Stimulated activated CD4-positive, alpha-beta T cell treated with anti-CD3 and anti-CD28 coated beads, Interleukin-2, amount 100 ng/mL, for 4 hours (primary cell): ENCODE measurements around the gene TGOLN2.

ENCODE experiments used
- DNase-seq: peaks from one replicate; pipeline ENCODE4 v3.0.0-alpha.2; 2020; ENCODE audit warnings: low read depth

Gene TGOLN2

DNA sequence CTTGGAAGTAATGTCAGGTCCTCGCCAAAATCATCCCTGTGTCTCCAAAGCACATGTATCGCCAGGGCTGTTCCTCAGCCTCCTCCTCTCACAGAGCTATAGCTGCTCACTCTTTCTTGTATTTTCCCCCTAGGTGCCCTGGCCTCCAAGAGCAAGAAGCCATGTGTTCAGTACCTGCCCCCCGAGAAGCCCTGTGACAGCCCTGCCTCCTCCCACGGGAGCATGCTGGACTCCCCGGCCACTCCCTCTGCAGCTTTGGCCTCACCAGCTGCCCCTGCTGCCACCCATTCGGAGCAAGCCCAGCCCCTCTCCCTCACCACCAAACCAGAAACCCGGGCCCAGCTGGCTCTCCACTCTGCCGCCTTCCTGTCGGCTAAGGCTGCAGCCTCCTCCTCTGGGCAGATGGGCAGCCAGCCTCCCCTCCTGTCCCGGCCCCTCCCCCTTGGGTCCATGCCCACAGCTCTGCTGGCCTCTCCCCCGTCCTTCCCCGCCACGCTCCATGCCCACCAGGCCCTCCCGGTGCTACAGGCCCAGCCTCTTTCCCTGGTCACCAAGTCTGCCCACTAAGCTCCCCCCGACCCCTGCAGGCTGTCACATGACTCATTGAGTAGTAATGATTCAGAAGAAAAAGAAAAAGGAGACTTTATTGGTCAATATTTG, 18.8 kb downstream of the TGOLN2 start:
- DNase-seq: no peak

- no peak for DNase-seq
These were observed 19.6 kb downstream of the TGOLN2 start for GRCh38 chr2:85308201-85308600.

- no peak for DNase-seq
These were observed 20.3 kb downstream of the TGOLN2 start for GRCh38 chr2:85307527-85307897.

- DNase-seq: no peak
These were observed 23.8 kb downstream of the TGOLN2 start for GRCh38 chr2:85303780-85304531.

DNA sequence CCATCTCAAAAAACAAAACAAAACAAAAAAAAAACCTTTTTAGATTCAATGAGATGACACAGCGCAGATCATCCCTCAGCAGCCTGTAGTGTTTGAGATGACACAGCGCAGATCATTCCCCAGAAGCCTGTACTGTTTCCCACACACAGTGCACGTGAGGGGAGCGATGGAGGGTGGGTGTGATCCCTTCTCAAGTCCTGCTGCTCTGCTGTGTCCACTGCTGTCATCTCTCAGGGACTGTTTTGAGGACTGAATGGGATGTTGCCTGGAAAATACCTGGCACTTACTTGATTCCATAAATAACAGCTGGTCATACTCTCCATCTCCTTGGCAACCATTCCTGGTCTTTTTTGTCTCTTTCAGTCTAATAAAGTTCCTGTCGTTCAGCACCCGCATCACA, 25.7 kb downstream of the TGOLN2 start:
- no peak for DNase-seq

- DNase-seq: no peak
These were observed 36.3 kb downstream of the TGOLN2 start for GRCh38 chr2:85291425-85292023.

GRCh38 chr2:85288244-85288725, 39.5 kb downstream of the TGOLN2 start:
- no peak for DNase-seq

- no peak for DNase-seq
These were observed 40.1 kb downstream of the TGOLN2 start for GRCh38 chr2:85287721-85288120.

GRCh38 chr2:85286918-85287317, 40.9 kb downstream of the TGOLN2 start:
- DNase-seq: no peak

- DNase-seq: no peak
These were observed 44.1 kb downstream of the TGOLN2 start for GRCh38 chr2:85283641-85284040.

- no peak for DNase-seq
These were observed 44.9 kb downstream of the TGOLN2 start for GRCh38 chr2:85282914-85283313.

DNA sequence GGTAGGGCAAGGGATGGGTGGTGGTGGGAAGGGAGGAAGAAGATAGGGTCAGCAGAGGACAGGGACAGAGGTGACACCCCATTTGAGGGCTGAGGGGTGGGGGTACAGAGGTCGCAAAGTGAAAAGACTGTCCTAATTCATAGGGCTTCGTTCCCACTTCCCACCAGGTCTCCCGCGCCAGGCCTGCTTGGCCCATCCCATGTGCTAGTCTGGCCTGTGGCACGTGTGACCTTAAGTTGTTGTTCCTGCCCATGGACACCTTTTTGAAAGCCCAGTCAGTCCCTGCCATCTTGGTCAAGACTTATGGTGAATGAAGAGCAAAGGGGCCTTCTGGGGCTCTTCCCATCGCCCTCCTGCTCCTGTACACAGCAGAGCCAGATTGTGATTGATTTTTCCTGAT, 46.2 kb downstream of the TGOLN2 start:
- DNase-seq: no peak

DNA sequence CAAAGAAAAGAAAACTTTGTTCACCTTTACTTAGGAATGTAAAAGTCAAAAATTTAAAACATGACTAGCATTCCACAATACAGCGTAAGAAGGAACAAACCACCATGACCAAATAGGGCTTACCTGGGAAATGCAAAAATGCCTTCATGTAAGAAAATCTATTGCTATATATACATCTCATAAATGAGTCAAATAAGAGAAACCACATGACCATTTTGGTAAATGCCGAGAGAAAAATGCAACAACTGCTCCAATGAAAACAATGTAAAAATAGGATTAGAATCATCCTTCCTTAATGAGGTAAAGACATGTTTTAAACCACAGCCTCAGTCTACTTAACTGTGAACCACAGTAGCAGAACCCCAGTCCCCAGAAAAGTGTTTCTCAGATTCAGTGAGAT, 49.4 kb downstream of the TGOLN2 start:
- DNase-seq: no peak

- DNase-seq: no peak
These were observed 50.2 kb downstream of the TGOLN2 start for GRCh38 chr2:85277416-85278158.

DNA sequence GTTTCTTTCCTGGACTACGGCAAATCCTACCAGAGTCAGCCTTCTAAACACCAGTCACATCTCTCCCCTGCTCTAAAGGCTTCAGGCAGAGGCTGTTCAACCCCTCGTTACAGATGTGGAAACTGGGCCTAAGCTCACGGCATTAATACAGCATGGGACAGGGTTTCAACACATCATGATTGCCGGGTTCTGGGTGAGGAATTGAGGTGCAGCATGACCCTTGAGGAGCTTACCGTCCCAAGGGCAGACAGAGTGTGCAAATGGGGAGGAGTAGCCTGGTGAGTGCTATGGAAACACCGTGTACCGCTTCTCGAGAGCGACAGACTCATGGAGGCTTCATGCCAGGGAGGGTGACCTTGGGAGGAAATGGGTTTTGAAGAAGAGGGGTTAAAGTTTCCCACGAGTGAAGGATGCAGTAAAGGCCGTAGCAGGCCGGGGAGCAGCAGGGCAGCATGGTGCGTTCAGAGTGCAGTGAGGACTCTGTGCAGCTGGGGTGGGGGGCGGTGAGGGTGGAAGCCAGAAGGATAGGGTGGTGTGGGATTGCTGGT, 51.1 kb downstream of the TGOLN2 start:
- DNase-seq: no peak

DNA sequence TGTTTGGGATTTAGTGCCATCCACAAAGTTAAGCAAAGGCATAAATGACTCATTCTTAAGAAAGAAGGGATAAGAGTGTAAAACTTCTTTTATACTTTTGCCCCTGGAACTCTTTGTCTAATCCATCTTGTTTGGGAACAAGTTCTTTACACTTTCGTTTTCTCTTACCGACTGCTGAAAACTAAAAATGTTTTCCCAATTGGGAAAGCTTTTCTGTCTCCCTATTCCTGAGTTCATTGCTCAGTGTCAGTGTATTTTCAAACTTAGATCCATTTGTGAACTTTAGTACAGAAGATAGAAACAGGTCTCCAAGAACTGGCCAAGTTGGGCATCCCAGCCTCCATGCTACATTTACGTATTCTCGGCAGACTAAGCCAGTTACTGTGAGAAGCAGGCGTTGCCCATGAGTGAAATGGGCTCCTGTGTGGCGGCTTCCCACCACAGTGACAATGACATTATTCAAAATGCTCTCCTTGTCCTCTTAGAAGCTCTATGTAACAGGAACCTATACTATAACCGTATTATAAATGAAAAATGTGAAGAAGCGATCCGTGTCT, 51.7 kb downstream of the TGOLN2 start:
- no peak for DNase-seq

DNA sequence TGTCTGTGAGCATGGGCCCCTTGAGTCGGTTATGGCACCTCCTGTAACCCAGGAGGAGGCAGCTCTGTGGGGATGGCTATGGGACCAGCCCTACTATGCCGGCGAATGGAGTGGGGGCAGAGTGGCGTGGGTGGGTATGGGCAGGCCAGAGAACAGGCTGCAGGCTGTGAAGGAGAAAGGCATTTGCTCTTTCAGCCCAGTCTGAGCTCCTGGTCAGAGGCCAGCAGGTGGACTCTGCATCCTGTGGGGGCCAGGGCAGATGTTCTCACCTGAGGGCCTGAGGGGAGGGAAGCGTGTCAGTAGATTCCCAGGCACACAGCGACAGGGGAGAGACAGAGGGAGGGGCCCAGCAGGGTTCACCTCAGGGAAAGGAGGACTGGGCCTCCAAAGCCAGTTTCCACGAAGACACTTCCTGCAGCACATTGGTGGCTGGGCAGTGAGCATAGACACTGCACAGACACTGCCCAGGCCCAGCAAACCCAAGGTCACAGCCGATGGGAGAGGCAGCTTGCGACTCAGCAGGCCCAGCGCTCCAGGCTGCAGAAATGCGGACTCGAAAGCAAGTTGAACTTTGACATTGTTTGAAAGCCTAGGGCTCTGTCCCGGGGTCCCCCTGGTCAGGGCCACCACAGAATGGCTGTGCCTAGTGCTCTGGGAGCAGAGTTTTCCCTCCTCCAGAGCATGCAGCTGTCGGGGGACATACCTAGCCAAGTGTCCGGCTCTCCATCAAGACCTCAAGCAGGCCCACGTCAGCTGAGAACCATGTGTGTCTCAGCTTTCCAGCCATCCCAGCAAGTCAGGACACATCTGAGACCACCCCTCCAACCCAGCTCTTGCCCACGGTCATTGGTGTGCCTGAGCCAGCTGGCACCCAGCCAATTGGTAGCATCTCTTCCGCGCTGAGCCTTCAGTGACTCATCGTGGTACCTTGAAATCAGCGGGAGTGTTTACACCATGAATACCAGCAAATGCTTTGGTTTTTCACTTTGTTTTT, 53.8 kb downstream of the TGOLN2 start:
- DNase-seq: no peak

DNA sequence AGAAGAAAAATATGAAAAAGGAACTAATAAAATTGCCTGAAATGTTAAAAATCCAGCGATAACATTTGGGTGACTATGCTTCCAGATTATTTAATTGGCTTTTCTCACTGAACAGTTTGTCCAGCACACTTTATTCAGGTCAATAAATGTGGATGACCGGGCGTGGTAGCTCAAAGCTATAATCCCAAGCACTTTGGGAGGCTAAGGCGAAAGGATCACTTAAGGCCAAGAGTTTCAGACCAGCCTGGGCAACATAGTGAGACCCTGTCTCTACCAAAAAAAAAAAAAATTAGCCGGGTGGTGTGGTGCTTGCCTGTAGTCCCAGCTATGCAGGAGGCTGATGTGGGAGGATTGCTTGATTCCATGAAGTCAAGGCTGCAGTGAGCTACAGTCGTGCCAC, 55.4 kb downstream of the TGOLN2 start:
- DNase-seq: no peak

DNA sequence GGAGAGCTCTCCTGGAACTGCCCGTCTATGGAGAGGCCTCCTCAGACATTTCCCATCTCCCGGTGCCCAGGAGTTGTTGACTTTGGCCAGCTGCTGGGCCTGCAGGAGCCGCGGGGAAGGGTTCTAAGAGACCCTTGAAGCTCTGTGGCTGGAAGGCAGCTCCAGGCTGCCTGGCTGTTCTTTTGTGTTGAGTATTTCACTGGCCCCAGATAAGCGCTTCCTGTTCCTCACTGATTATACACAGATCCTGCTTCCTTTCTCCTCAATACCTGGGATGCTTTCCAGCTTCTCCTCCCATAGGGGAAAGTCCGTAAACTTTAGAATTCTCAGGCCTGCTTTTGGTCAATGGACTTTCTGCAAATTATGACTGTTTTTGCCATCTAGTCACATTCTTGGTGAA, 57.8 kb downstream of the TGOLN2 start:
- DNase-seq: no peak
